Lower leg skin (tissue), 4 donors: ENCODE measurements around the gene PDZK1. TPM values are rescaled to one million over a fixed set of nuclear protein-coding genes. Genes with fewer than 3 reads are reported as not detected.
A peak's percentile ranks its signal among the peaks of the same experiment; 100 is the strongest.

ENCODE experiments used
- DNase-seq, 2 donors: peaks; one replicate each; pipeline ENCODE4 v3.0.0-alpha.2; 2019; ENCODE audit warnings: low spot score in 2 of 2
- H3K4me3 ChIP-seq: fragments of 200-600 bp; sonication (generic); 2 replicates; pipeline ENCODE4 v1.5.1; 2017; ENCODE audit warnings: mild to moderate bottlenecking, low read depth; ENCODE audit not compliant: poor library complexity, severe bottlenecking
- CTCF ChIP-seq, 3 donors: fragments of 450-650 bp; IDR thresholded peaks; one replicate each; pipeline ENCODE4 v1.5.1; 2016; ENCODE audit warnings: antibody characterized with exemption in 3 of 3, mild to moderate bottlenecking in 3 of 3, moderate library complexity in 2 of 3
- POLR2A ChIP-seq, 2 donors: fragments of 450-650 bp; IDR thresholded peaks; one replicate each; pipeline ENCODE4 v1.6.1; 2016 to 2017; ENCODE audit warnings: antibody characterized with exemption in 2 of 2, mild to moderate bottlenecking in 1 of 2, moderate library complexity in 1 of 2
- WGBS, 2 donors: methylation state at CpG; one replicate each; pipeline ENCODE4 v1.1.5; 2018; 5-methylcytosine and 5-hydroxymethylcytosine counted together
- intact Hi-C: fragments of 100-400 bp; cut with DNase I; formaldehyde crosslinking; loops from one replicate; pipeline ENCODE4 v1.15.0; 2023; ENCODE audit warnings: low total_unique reads
- total RNA-seq, 4 donors: library from RNA; depleted of rRNA; stranded (reverse); fragments of >200 nt; gene quantifications; one replicate each; pipeline ENCODE4 v1.1.0, GENCODE V29; 2016

PDZK1 gene
- 1 to 10 TPM in 3 of 4 donors, not detected in 1; 1.8 to 6.8 (median 3.1) TPM for total RNA-seq

DNA sequence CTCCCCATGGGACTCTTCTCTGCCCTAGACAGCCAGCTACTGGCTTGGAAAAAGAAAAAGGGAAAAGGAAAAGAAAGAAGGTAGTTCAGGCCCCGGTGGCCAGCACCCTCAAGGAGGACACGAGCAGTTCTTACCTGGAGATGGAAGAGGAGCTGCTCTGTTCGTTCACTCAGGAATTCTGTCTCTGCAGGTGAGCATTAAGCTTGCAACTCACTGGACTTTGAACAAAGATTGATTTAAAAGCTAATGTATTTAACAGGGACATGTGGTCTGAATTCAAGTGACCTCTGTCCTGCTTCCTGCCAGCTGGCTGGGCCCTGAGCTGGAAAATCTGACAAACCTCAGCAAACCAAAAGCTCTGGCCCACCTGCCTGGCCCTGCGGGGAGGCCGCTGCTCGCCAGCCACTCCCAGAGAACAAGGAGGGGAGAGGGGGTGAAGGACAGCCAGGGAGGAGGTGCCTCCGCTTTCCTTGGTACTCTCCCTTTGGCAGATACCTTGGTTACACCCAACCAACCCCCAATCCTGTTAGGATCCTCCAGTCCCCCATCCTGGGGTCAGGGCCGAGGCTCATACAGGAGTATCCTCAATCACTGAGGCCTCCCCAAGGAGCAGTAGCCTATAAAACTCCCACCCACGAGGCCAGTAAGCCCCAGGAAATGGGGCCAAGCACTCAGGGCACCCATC lies at the start of gene PDZK1:
PDZK1 (minus strand) TSS at position 186 of the 685 bp plus-strand sequence. CDS start 19,347 bp downstream, outside the sequence.
- H3K4me3 ChIP-seq = no peak within 1 kb of the TSS
- 78 to 79% methylated on average over 9 of the region's 9 CpGs for WGBS, 2 donors
- intact Hi-C loops = no loop called here
- DNase-seq = peak in 1 of 2 donors; percentile 63
- TF ChIP-seq POLR2A (IDR thresholded peaks at IDR 0.05) (no peak), CTCF (IDR thresholded peaks at IDR 0.05) (no peak)

GRCh38 chr1:145751491-145752037 lies 44.4 kb upstream of the PDZK1 start:
- intact Hi-C loops = no loop called here
- H3K4me3 ChIP-seq = no peak overlapping the region
- TF ChIP-seq POLR2A (IDR thresholded peaks at IDR 0.05) = no peak
- no peak for TF ChIP-seq CTCF (IDR thresholded peaks at IDR 0.05)
- WGBS, 2 donors = 58 to 62% methylated on average over 5 of the region's 5 CpGs
- DNase-seq = peak in 1 of 2 donors; percentile 28

DNA sequence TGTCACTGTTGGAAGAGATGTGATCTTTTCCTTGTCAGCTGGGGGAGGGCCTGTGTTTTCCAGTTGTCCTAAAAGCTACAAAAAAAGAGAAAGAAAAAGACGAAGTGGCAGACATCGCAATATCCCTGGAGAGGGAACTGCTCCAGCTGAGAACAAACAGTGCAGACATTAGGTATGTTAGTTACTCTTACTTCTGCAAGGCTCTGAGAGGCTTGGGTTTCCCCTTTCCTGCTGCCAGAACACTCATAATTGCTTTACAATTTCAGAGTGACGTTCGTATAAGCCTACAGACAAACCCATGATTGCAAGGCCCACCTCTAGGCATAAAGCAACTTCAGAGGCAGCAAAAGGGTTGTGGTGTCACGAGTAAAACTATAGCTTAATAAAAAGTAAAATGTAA lies 43.3 kb upstream of the PDZK1 start:
- no peak for DNase-seq
- intact Hi-C loops = no loop called here
- WGBS, 2 donors = 78 to 86% methylated on average over 5 of the region's 5 CpGs
- no peak overlapping the region for H3K4me3 ChIP-seq
- no peak for TF ChIP-seq CTCF (IDR thresholded peaks at IDR 0.05)
- TF ChIP-seq POLR2A (IDR thresholded peaks at IDR 0.05) = no peak

DNA sequence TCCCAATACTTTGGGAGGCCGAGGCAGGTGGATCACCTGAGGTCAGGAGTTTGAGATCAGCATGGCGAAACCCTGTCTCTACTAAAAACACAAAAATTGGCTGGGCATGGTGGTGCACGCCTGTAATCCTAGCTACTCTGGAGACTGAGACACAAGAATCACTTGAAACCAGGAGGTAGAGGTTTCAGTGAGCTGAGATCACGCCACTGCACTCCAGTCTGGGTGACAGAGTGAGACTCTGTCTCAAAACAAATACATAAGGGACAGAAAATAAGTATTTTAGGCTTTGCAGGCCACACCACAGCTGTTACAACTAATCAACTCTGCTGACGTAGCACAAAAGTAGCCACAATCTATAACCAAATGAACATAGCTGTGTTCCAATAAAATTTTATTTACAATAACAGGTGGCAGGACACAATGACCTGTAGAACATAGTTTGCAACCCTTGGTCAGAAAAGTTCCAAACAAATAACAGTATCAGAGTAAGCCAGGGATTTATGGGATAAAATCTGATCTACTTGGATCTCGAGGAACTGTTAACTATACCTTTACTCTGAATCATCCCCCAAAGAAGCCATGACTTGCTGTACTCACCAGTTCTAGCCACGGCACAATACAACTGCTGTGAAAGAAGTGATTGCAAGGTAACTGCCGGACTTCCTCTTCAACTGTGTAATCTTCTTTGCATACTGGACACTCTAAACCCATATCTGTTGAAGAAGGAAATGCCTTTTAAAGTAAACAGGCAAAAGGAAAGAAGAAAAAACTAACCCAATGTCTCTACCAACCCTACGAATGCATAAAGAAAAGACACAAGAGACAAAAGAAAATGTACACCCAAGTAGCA lies 40.5 kb upstream of the PDZK1 start:
- intact Hi-C loops = no loop called here
- no peak overlapping the region for H3K4me3 ChIP-seq
- WGBS, 2 donors = 96 to 97% methylated on average over 9 of the region's 9 CpGs
- TF ChIP-seq CTCF (IDR thresholded peaks at IDR 0.05) (no peak), POLR2A (IDR thresholded peaks at IDR 0.05) (no peak)
- no peak for DNase-seq

GRCh38 chr1:145740269-145740668 lies 33.1 kb upstream of the PDZK1 start:
- WGBS, 2 donors = 95 to 96% methylated on average over 4 of the region's 4 CpGs
- intact Hi-C loops = no loop called here
- TF ChIP-seq CTCF (IDR thresholded peaks at IDR 0.05) (no peak), POLR2A (IDR thresholded peaks at IDR 0.05) (no peak)
- H3K4me3 ChIP-seq = no peak overlapping the region
- DNase-seq = no peak
